Left renal pelvis (tissue), 4 donors: ENCODE measurements around the gene PDE7B. TPM values are rescaled to one million over a fixed set of nuclear protein-coding genes. Genes with fewer than 3 reads are reported as not detected.
"Not testable (repeated sequence)": the region's sequence is repeated elsewhere in the genome, so short reads cannot be mapped to it uniquely, and the experiment has no call there.

Source experiments
- DNase-seq, 4 donors: peaks; one replicate each; pipeline ENCODE4 v3.0.0-alpha.2; 2013; ENCODE audit warnings: low read depth in 4 of 4, low spot score in 3 of 4
- polyA plus RNA-seq, 4 donors: library from polyadenylated mRNA; unstranded; fragments of 120-200 nt; gene quantifications; one replicate each; pipeline ENCODE4 v1.2.1, GENCODE V29; 2013; ENCODE audit not compliant: insufficient read length in 4 of 4

PDE7B gene
- polyA plus RNA-seq, 4 donors: 2.0 to 10.3 (median 8.6) TPM

DNA sequence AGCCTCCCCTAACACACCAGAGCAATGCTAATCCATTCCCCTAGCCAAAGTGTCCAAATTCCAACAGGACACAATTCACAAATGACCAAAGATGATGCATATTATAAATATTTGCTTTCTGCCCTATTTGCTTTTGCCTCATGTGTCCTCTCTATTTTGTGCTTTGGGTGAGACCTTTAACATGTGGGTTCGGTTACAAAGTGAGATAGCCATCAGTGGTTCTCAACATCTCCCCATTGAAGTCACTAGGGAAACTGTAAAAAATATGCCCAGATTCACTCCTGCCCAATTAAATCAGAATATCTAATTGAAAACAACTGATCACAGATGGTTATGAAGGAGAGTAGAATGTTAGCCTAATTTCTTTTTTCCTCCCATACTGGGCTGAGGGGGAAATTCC is 239.4 kb downstream of the PDE7B start:
- no peak for DNase-seq

DNA sequence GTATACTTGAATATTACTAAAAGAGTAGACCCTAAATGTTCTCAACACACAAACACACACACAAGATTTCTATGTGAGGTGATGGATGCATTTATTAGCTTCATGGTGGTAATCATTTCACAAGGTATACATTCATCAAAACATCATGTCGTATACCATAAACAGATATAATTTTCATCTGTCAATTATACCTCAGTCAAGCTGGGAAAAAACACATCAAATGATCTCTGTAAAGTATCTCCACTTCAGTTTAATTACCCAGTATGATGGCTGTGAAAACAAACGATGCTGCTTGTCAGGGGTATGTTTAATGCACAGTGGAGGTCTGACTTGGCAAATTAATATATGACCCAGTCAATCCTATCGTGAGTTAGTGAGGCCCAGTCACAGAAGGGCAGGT is 241.4 kb downstream of the PDE7B start:
- no peak for DNase-seq

DNA sequence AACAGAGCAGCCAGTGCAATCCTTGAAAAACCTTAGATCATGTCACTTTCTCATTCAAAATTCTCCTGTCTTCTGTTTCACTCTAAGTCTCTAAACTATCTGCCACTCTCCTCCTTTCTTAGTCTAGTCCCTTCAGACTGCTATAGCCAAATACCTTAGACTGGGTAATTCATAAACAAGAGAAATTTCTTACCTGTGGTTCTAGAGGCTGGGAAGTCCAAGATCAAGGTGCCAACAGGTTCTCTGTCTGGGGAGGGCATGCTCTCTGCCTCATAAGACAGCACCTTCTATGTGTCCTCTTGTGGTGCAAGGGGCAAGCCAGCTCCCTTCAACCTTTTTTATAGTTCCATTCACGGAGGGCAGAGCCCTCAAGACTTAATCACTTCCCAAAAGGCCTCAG is 242.3 kb downstream of the PDE7B start:
- DNase-seq: no peak

DNA sequence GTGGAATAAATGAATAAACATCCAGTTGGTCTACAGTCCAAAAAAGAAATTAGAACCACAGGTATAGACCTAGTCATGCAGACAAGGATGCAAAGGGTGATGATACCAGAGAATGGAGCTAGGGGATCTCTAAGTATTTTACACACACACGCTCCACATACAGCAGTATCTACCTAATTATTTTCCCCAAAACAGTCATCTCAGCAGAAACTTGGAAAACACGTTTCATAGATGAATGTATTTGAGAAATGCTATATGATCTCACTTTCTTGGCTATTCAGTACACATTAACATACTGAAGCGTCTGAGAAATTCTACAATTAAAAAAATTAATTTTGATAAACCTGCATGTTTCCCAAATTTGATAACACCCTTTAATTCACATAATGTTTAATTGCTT is 243.3 kb downstream of the PDE7B start:
- DNase-seq: no peak

DNA sequence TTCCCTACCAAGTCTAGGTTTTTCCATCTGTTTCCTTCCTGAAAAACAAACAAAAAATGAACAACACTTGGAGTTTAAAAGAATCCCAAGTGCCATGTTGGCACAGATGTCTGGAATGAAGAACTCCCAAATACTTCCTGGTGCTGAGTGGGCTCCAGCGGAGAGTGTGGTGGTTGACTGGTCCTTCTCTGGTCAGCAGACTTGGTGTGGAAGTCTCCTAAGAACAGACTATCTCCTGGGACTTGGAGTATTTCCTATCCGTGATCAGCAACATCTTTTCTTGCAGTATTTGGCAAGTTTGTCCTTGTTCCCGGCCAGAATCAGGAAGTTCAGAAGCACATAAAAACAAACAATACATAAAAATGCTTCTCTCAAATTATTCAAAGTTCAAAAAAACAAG is 244.5 kb downstream of the PDE7B start:
- DNase-seq: no peak

DNA sequence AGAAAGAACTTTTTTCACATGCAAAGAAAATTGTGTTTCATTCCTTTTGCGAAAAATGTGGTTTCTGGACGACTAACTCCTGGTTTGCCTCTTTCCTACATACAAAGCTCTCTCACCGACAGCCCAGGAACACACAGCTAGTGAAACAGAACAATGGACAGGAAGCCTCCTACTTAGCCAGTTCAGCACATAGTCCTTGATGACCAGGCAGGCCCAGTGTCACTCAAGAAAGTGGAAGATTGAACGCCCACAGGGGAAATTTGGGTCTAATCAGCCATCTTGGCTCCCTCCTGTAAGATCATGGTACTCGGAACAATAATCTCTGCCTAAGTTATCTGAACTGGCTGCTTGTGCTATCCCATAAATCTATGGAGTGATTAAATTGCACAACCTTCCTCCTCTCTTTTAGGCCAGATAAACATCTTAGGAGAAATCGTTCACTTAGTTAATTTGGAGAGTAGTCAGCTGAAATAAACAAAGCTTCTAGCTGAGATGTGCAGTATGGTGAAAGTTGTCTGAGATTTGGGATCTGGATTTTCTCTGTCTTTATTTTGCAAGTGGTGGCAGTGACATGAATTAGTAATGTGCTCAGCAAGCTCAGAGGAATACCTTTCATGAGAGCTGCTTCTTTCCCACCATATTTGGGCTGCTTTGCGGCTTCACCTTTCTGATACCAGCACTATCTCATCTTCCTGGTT is 251.6 kb downstream of the PDE7B start:
- no peak for DNase-seq

DNA sequence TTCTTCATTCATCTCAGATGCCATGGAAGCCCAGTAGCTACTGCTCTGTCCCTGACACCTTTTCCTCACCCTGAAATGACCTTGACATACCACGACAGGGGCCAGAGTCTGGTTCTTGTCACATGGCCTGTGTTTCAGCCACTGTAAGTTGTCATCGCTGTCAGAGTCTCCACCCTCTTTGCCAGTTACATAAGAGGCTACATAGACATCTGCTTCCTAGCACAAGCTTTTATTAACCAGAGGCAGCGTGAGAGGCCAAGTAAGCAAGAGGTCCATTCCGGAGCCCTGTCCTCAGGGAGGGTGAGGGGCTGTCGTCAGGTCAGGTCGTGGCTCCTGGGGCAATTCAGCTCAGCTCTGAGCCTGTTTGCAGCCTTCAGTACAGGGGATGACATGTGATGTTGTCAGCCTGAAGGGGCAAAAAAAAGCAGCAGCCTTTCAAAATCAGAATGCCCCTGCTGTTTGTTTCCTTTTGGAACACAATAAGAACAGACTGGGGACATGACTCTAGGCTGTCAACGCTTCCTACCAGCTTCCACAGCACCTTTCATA is 252.3 kb downstream of the PDE7B start:
- no peak for DNase-seq

DNA sequence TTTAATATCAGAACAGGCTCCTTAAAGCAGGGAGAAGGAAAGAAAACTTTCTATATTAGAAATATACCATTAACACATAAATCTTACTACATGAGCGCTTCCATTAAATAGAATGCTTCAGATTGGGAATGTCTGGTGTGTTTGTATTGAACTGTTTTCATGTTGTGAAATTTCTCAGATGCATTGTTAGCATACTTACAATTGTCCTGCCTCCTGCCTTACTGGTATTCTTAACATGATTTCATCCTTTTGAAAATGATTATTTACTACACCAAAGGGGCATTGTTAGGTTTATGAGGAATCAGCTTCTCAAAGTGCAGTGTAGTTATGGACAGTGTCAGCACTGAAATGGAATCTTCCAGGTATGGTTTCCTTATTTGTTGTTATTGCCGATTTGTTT is 253.1 kb downstream of the PDE7B start:
- no peak for DNase-seq

DNA sequence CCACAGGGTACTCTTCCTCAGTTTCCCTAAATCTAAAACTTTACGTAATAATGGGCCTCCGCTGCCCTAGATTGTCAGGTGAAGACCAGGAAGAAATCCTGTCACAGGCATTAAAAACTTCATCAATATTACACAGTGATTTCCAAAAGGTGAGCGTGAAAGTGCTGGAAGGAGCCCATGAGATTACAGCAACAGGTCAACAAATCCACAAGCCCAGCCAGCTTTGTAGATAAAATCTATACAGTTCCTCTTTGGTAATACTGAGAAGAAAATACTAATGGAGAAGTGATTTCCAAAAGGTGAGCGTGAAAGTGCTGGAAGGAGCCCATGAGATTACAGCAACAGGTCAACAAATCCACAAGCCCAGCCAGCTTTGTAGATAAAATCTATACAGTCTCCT is 254.3 kb downstream of the PDE7B start:
- DNase-seq: not testable (repeated sequence)

DNA sequence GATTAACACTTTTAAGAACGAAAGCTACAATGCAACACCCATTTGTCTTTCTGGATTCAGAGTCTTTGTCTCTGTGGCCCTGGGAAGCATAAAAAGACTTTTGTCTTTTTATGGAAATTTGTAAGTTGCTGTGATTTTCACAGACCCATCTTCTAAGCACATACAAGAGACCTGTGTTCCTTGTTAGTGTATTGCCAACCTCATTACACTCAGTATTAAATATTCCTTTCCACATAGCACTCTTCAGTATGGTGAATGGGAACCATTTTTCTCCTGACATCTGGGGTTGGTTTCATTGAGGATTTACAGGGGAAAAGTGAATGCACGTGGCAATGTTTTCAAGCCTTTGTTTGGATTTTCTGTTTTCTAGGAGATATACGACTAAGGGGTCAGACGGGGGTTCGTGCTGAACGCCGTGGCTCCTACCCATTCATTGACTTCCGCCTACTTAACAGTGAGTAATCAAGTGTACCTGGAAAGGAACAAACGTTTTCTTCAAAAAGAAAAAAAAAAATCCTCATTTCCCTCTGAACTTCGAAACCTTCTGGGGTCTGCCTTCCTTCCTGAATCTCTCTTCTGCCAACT is 257.0 kb downstream of the PDE7B start:
- no peak for DNase-seq

DNA sequence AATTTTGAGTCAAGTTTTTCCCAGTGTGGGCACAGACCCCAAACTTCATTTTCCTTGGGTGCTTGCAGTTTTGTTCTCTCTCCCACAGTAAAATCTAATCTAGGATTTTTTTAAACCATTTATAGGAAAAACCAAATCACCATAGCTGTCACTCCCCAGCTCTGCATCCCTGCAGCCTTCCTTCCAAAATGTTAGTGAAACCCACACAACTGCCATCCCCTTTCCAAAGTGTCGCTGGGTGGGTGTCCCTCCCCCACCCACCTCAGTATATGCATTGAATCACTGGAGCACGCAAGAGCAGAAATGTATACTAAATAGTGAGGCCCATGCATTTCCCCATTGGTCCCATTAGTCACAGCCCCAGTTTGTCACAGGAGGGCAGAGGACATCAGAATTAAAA is 260.3 kb downstream of the PDE7B start:
- no peak for DNase-seq

DNA sequence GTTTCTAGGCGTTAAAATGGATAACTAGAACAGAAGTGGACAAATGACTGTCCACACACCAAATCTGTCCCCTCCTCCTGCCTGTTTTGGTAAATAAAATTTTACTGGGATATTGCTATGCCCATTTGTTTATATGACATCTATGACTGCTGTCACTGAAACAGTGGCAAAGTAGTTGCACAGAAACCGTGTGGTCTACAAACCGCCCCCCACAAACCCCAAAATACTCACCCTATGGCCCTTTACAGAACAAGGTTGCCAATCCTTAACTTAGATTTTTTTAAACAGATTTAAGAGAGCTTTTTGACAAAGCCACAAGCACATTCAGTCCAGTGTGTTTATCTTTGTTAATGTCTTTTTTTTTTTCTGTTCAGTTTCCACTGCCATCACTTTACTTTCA is 260.8 kb downstream of the PDE7B start:
- DNase-seq: no peak

DNA sequence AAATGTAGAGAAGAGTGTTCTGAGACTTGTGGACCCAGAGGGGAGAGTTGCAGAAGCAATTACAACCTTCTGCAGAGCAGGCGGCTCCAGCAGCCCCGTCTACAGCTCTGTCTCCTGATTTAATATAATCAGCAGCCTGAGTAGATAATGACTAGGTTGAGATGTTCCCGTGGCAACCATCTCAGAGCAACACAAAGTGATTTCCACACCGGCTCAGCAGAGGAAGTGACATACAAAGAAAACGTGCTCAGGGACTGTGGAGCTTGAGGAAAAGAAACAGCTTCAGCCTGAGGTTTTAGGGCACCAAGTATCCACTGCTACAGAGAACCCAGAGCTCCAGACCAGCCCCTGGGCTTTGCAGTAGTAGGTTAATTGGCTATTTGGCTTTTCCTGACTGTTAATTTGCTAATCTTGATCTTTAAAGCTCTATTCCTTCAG is 262.3 kb downstream of the PDE7B start:
- peak in 1 of 4 donors; percentile 43 for DNase-seq

DNA sequence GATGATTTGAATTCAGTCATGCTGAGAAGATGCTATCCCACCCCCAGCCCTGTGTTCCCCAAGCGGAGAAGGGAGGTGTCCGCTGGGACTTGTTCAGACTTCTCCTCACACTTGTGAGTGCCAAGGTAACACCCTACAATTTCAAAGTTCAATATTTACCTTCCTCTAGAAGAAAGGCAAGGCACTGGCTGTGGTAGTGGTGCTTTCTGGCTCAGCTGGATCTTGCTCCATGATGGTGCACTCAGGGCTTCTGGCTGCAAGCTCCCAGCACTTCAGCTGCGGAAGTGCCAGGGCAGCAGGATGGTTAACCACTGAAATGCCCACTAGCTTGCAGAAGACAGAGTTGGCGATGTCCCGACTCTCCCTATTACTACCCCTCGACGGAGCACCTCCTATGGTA is 263.2 kb downstream of the PDE7B start:
- DNase-seq: no peak

DNA sequence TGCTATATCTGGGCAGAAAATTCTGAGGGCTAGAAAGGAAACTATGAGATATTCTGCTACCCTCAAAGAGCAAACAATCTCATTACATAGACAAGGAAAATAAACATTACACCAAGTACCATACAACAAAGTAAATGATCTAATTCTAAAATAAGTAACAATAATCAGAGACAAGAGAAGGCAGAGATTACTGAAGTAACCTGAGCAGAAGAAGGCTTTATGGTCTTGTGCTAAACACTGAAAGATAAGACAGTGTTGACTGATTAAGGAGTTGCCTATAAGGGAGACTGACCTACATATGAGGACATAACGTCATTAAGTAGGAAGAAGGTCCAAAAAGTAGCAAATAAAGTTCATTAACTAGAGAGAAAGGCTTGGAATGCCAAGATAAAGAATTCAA is 264.4 kb downstream of the PDE7B start:
- DNase-seq: no peak

DNA sequence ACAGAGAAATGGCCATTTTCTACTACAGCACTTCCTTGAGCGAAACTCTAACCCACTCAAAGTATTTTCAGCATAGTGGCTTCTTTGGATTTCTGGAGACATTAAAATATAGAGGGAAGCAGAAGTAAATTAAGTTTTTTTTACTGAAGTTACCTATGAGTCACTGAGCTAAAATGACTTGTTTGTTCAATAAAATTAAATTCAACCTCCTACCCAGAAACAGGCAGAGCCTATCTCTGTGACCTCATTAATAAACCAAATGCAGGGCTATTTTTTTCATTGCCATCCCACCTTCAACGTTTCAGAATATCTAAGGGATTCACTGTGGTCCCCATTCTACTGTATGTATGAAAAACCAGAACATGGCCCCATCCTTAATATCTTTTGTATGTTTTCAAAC is 265.6 kb downstream of the PDE7B start:
- DNase-seq: no peak

DNA sequence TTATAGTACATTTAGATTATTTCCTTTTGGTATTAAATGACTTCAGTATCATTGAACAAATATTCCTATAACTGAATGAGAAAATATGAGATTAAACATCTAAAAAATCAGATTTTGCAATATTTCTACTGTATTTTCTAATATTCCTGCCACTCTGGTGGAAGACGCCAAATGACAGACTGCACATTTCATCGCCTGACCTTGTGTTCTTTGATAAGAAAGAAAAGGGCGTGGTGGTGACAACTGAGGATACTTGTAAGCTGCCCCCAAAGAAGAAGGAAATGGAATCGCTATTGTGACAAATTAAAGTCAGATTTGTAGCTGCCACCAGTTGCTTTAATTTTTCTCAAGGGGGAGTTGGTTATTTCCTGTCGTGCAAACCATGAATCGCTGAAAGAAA is 267.3 kb downstream of the PDE7B start:
- DNase-seq: no peak

DNA sequence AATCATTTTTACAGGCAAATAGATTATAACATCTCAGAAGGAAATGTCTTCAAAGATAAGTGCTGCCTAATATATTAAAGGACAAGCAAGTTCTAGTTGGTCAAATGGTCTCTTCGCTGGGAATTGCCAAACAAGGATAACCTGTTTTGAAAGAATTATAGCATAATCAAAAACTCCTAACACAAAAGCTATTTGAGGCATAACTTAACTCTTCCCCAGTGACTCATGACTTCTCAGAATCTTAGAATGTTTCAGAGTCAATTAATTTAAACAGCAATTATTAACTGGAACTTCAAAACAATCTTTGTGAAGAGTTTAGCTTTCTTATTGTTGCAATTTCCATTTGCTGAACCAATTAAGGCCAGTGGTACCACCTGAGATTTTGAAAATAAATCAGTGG is 272.0 kb downstream of the PDE7B start:
- no peak for DNase-seq

DNA sequence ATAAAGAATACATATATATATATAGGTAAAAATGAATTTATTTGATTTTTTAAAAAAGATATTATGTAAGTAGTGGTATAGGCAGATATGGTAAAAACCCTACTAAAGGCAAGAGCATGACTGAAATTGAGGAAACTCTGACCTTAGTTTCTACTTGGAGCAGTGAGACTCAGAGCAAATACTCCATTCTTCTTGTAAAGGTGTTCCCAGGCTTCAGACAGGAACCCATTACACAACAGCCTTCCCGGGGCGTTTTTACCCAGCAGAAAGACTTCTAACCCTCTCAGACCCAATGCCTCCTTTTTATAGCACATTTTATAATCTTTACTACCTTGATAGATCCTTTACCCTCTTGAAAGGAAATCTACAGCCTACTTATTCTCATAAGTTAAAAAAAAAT is 274.1 kb downstream of the PDE7B start:
- no peak for DNase-seq

DNA sequence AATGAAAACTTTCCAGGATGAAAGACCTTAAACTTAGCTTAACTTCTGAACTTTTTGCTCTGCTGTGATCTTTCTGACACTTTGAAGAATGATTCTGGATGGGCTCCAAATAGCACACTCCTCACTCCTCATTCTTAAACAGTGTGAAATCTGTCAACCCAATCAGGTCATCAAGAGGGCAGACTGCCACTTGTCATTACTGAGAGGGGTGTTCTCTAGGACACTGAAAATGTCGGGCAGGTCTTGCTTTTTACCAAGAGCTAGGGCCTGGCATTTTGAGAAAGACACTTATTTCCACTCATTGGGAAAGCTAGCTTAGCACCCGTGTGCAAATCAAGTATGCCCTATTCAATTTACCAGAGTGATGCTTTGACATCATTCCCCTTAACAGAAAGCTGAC is 276.4 kb downstream of the PDE7B start:
- no peak for DNase-seq

DNA sequence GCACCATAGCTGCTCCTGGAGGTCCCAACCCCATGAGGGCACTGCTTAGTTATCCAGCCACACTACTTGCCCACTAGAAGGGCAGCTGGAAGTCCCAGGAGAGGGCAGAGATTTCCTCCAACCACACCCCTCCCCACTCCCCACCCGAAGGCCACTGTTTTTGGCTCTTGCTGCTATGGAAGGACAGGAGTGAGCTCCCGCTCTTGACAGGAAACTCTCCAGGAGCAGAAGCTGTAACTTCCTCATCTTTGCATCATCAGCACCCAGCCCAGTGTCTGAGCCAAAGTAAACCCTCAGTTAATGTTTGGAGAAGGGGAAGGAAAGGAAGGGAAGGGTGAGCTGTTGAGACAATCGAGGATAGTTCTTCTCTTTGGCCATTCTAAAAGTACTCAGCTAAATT is 277.9 kb downstream of the PDE7B start:
- DNase-seq: no peak

DNA sequence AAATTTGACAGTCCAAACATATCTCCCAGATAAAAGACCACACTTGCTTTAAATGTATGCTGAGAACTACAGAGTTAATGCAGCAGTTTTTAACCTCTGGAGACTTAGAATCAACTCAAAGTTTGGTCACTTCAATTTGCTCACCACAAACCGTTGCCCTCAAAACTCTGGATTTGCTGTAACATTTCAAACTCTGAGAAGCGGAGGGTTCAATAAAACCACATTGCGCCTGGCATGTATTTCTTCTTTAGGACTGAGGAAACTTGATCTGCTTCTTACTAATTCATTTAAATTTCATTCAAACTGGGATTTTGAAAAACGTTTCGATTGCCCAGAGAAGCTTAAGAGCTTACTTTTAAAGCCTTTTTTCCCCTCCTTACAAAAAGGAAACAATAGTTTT is 282.8 kb downstream of the PDE7B start:
- no peak for DNase-seq

DNA sequence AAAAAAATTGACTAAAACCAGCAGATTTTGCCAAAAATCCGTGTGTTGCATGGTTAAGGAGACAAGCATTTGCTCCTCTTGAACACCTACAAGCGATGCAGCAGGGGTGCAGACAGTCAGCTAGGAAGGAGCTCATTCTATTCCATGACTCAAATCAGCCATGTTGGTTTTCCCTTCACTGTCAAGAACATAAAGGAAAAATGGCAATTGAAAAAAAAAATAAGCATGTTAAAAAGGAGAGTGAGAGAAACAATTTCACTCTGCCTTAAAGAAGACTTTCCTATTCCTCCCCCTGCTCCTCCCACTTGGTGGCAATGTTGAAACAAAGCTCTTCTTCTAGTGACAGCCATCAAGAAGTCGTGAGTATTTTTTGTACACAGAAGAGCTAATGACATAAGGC is 283.2 kb downstream of the PDE7B start:
- no peak for DNase-seq
